ENCODE measurements around the gene XPNPEP1. TPM values are rescaled to one million over a fixed set of nuclear protein-coding genes. Genes with fewer than 3 reads are reported as not detected.
A peak's percentile ranks its signal among the peaks of the same experiment; 100 is the strongest.

XPNPEP1 gene
- total RNA-seq, 1 donor: 123 TPM

DNA sequence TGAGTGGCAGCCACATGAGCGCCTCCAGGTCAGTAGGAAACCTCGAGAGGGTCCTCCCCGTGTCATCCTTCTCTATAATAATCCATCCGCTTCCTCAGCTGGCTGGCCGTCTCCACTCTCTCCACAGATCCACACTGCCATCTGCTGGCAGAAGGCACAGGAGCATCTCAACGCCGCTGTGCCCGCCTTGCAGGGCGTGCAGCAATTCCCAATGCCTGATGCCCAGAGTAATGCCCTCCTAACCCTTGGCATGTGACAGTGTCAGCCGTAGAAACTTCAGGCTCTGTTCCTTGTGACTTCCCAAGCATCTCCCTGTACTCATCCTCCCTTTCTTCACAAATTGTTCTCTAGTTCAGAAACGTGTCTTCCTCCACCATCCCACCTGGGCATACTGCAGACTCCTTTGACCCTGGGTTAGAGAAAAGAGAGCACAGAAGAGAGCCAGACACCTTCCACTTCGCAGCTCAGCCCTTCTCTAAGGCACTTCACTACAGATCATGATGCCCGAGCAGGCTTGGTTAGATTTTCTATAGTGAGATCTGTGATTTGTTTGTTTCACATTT lies 70.8 kb downstream of the XPNPEP1 start:
- H3K79me2 ChIP-seq (ENCODE audit: insufficient read depth, low read length): no peaks in the 10 kb centered on the region
- TF ChIP-seq, protein P1, sequence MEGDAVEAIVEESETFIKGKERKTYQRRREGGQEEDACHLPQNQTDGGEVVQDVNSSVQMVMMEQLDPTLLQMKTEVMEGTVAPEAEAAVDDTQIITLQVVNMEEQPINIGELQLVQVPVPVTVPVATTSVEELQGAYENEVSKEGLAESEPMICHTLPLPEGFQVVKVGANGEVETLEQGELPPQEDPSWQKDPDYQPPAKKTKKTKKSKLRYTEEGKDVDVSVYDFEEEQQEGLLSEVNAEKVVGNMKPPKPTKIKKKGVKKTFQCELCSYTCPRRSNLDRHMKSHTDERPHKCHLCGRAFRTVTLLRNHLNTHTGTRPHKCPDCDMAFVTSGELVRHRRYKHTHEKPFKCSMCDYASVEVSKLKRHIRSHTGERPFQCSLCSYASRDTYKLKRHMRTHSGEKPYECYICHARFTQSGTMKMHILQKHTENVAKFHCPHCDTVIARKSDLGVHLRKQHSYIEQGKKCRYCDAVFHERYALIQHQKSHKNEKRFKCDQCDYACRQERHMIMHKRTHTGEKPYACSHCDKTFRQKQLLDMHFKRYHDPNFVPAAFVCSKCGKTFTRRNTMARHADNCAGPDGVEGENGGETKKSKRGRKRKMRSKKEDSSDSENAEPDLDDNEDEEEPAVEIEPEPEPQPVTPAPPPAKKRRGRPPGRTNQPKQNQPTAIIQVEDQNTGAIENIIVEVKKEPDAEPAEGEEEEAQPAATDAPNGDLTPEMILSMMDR (IDR thresholded peaks at IDR 0.05; ENCODE audit: extremely low read depth, low read depth, low read length): peak; percentile 96
- no peak overlapping the region for H3K4me2 ChIP-seq (ENCODE audit: insufficient read depth, low read length)
- H3K36me3 ChIP-seq (ENCODE audit: insufficient read depth, low read length): no peaks in the 10 kb centered on the region
- no peaks in the 10 kb centered on the region for H3K4me1 ChIP-seq (ENCODE audit: insufficient read depth, low read length)
- no peaks in the 10 kb centered on the region for H4K20me1 ChIP-seq (ENCODE audit: insufficient read depth, low read length)
- H3K9me3 ChIP-seq (ENCODE audit: low read depth, low read length): no peaks in the 10 kb centered on the region
- no peak overlapping the region for H3K4me3 ChIP-seq (ENCODE audit: insufficient read depth, low read length)
- H3K27ac ChIP-seq (ENCODE audit: low read depth, low read length): no peak overlapping the region
- H2AFZ ChIP-seq (ENCODE audit: low read length): no peak overlapping the region
- peak; percentile 81 for DNase-seq (ENCODE audit: insufficient read length, low spot score, missing footprints)
- no peaks in the 10 kb centered on the region for H3K27me3 ChIP-seq (ENCODE audit: insufficient read depth, low read length)

DNA sequence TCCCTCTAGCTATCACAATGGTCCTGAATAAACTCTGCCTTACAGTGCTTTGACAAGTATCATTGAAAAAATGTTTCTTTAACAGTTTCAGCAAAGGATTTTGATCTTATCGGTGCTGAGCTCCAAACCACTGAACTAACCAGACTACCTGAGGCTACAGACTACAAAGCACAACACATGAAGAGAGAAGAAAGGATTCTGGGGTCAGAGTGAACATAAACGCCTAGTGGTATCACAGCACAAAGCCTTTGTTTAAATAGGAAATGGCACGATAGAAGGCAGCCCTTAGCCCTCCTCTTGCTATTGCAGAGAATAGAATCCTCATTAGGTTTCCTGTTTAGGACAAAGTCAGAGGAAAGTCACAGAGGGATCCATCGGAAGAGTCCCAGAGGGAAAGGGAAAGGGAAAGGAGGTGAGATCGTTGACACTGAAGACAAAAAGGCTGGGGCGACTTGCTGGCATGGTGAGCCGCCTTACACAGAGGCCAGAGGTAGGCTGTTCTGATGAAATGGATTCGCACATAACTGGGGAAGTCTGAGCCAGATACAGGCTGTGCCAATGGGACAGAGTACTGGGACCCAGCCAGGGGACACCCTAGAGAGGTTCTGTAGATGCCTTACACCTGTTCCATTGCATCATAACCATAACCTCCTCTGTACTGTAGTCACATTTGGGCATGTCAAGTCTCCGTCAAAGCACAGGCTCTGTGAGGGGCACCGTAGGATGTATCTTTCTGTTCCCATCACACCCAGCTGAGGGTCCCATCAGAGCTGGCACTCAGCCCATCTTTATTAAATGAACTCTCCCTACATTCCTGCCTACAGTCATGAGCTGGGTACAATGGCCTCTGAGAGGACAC lies 71.5 kb downstream of the XPNPEP1 start:
- no peaks in the 10 kb centered on the region for H3K4me1 ChIP-seq (ENCODE audit: insufficient read depth, low read length)
- no peak for DNase-seq (ENCODE audit: insufficient read length, low spot score, missing footprints)
- H3K27ac ChIP-seq (ENCODE audit: low read depth, low read length): no peak overlapping the region
- no peak overlapping the region for H3K4me3 ChIP-seq (ENCODE audit: insufficient read depth, low read length)
- no peaks in the 10 kb centered on the region for H3K36me3 ChIP-seq (ENCODE audit: insufficient read depth, low read length)
- no peak overlapping the region for H2AFZ ChIP-seq (ENCODE audit: low read length)
- no peak overlapping the region for H3K4me2 ChIP-seq (ENCODE audit: insufficient read depth, low read length)
- no peaks in the 10 kb centered on the region for H3K79me2 ChIP-seq (ENCODE audit: insufficient read depth, low read length)
- TF ChIP-seq, protein P1 (IDR thresholded peaks at IDR 0.05; ENCODE audit: extremely low read depth, low read depth, low read length): no peak
- H3K9me3 ChIP-seq (ENCODE audit: low read depth, low read length): no peaks in the 10 kb centered on the region
- H4K20me1 ChIP-seq (ENCODE audit: insufficient read depth, low read length): no peaks in the 10 kb centered on the region
- no peaks in the 10 kb centered on the region for H3K27me3 ChIP-seq (ENCODE audit: insufficient read depth, low read length)

DNA sequence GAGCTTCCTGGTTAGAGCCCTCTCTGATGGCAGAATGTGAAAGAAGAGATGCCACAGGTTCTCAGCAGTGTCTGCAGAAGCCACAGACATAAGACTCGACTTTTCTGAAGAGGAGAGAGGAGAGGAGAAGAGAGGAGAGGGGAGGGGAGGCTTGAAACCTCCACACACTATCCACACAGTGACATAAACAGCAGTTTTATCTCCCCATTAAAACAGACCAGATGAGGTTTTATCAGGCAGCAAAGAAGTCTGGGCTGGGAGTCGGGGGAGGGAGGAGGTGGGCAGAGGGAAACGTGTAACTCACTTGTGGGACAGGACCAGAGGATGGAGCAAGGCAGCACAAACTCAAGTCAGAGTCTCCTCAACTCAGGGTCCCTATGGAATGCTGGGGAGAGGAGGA lies 76.5 kb downstream of the XPNPEP1 start:
- no peak for DNase-seq (ENCODE audit: insufficient read length, low spot score, missing footprints)
- Histone ChIP-seq H2AFZ (ENCODE audit: low read length) (no peak overlapping the region), H3K27ac (ENCODE audit: low read depth, low read length) (no peak overlapping the region), H3K27me3 (ENCODE audit: insufficient read depth, low read length) (no peaks in the 10 kb centered on the region), H3K4me1 (ENCODE audit: insufficient read depth, low read length) (no peaks in the 10 kb centered on the region), H3K79me2 (ENCODE audit: insufficient read depth, low read length) (no peaks in the 10 kb centered on the region), H3K36me3 (ENCODE audit: insufficient read depth, low read length) (no peaks in the 10 kb centered on the region), H3K4me3 (ENCODE audit: insufficient read depth, low read length) (no peak overlapping the region), H3K9me3 (ENCODE audit: low read depth, low read length) (no peaks in the 10 kb centered on the region), H4K20me1 (ENCODE audit: insufficient read depth, low read length) (no peaks in the 10 kb centered on the region), H3K4me2 (ENCODE audit: insufficient read depth, low read length) (no peak overlapping the region)
- TF ChIP-seq, protein P1 (IDR thresholded peaks at IDR 0.05; ENCODE audit: extremely low read depth, low read depth, low read length): no peak

DNA sequence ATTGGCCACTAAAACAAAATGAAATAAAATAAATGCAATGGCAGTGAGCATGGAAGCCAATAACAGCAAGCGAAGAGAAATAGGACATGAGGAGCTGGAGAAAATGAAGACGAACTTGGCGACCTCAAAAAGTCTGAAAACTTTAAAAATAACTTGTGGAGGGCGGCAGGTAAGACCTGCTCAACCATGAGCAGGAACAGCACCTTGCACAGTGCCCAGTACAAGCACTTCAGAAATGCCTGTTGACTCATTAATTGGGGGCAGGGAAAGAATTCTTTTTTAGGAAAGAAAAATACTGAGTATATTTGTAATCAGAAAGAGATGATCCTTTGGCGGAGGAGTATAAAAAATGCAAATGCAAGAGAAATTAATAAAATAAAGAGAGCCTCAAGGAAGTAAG lies 78.0 kb downstream of the XPNPEP1 start:
- H3K4me1 ChIP-seq (ENCODE audit: insufficient read depth, low read length): no peaks in the 10 kb centered on the region
- DNase-seq (ENCODE audit: insufficient read length, low spot score, missing footprints): no peak
- H3K9me3 ChIP-seq (ENCODE audit: low read depth, low read length): no peaks in the 10 kb centered on the region
- H3K27ac ChIP-seq (ENCODE audit: low read depth, low read length): no peak overlapping the region
- TF ChIP-seq, protein P1 (IDR thresholded peaks at IDR 0.05; ENCODE audit: extremely low read depth, low read depth, low read length): no peak
- H3K27me3 ChIP-seq (ENCODE audit: insufficient read depth, low read length): no peaks in the 10 kb centered on the region
- H3K36me3 ChIP-seq (ENCODE audit: insufficient read depth, low read length): no peaks in the 10 kb centered on the region
- H3K79me2 ChIP-seq (ENCODE audit: insufficient read depth, low read length): no peaks in the 10 kb centered on the region
- H4K20me1 ChIP-seq (ENCODE audit: insufficient read depth, low read length): no peaks in the 10 kb centered on the region
- no peak overlapping the region for H2AFZ ChIP-seq (ENCODE audit: low read length)
- H3K4me2 ChIP-seq (ENCODE audit: insufficient read depth, low read length): no peak overlapping the region
- H3K4me3 ChIP-seq (ENCODE audit: insufficient read depth, low read length): no peak overlapping the region

Measured in osteoblast (primary cell).